Measurements from ENCODE around the gene PRDM16.

Gene PRDM16

DNA sequence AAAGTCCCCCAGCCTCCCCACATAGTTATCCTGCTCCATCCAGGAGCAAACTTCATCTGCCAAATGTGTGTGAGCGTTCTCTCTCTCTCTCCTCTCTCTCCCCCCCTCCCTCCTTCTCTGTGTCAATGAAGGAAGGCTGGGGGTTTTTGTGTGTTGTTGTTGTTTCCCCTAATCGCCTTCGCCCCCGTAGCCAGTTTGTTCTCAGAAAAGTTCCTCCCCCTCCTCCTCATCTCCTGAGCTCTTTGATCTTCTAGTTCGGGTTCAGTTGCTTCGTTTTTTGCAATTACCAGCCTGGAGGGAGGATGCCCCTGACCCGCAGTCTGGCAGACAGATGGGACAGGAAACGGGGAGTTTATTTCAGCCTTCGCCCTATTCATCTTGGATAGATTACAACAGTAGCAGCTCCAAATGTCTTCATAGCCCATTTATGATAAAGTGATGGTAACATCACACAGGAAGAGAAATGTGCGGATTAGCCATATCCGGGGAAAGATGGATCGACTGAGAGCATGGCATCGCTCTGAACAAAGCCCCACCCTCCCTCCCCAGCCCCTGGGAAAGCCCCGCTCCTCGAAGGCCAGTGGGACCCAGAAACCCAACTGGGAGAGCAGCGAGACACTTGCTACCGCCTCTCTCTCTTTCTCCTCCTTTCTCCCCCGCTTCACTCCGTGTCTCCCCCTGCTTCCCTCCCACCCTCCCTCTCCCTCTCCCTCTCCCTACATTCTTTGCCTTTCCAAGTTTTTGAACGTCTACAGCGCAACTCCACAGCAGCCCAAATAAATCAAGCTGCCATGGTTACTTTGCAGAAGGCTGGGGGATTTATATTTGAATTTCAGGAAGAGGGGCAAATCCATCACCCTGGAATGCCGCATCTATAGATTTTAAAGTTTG lies 245.7 kb downstream of the PRDM16 start:
- no peak for DNase-seq

DNA sequence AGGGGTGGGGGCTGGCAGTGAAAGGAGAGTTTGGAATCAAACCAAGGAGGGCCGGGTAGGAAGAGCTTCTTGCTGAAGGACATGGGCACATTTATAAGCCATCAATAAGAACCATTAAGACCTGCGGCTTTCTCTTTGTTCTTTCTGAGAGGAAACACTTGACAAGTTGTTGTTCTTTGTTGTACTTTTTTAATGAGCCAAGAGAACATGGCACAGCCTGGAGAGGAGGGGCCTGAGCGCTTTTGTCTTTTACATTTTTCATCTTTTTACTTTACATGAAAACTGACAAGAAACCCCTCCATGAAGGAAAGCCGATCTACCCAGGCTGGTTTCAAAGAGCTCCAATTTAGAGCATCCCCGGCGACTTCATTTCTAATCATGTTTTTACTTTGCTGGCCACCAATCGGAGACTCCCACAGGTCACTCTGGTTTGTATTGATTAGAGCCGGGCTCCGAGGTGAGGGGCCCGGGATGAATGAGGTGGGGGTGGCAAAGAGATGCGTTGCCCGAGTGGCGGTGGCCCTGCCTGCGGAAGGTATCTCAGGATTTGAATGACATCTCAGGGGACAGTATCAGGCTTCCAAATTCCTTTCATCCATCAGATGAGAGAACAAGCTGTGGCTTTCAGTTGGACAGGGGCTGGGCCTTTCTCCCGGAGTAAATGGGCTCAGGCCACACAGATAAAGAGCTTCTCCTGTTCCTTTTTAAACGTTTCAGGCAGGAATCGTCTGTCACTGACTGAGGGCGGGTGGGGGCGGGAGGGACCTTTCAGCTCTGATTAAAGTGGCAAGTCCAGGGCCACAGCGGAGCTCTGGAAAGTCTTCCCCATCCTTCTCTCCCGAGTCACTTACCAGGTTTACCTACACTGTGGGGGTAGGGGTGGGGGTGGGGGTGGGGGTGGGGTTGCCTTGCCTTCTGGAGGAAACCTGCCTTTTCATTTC lies 246.7 kb downstream of the PRDM16 start:
- no peak for DNase-seq

DNA sequence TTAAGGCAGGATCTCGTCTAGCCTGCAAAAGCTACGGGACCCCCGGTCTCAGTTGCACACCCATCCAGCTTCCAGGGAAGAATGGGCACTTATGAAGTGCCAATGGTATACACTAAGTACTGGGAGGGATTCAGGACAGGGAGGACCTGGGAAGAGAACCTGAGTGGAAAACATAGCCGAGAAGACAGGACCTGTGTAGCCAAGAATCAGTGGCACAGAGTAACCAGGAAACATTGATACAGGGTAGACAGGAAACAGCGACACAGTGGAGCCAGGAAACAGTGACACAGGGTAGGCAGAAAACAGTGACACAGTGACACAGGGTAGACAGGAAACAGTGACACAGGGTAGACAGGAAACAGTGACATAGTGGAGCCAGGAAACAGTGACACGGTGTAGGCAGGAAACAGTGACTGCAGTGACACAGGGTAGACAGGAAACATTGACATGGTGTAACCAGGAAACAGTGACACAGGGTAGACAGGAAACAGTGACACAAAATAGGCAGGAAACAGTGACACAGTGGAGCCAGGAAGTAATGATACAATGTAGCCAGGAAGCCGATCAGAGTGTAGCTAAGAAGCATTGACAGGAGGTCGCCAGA lies 247.4 kb downstream of the PRDM16 start:
- no peak for DNase-seq

DNA sequence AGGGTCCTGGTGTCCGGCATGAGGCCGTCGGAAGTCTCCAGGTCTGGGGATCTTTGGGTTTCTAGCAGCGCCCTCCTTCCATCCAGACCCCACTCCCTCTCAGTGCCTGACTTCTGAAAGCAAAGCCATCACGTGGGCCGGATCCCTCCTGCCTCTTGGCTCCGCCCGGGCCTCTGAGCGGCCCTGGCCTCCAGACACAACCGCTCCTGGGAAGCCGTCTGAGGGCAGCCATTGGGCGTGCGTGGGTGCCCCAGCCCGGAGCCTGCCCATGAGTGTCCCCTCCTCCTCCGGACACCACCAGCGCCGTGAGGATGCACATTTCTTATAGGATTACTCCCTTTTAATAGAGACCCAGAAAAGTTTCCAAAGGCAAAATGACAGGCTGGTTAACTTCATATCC lies 248.5 kb downstream of the PRDM16 start:
- DNase-seq: no peak

GRCh38 chr1:3318329-3318728 lies 249.3 kb downstream of the PRDM16 start:
- no peak for DNase-seq

DNA sequence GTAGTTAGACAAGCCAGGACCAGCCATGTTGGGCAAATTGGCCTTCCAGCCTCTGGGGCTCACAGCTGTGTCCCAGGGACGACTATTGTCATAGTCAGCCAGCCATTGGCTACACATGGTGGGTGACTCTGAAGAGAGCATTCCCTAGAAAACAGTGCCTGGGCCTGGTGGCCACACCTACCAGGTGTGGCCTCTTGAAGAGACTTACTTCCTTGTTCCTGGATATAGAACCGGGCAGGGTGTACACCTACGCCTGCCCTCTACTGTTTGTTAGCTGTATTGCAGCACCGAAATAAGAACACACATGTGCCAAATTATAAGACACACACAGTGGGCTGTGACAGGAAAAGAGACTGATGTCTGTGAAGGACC lies 250.9 kb downstream of the PRDM16 start:
- DNase-seq: no peak

DNA sequence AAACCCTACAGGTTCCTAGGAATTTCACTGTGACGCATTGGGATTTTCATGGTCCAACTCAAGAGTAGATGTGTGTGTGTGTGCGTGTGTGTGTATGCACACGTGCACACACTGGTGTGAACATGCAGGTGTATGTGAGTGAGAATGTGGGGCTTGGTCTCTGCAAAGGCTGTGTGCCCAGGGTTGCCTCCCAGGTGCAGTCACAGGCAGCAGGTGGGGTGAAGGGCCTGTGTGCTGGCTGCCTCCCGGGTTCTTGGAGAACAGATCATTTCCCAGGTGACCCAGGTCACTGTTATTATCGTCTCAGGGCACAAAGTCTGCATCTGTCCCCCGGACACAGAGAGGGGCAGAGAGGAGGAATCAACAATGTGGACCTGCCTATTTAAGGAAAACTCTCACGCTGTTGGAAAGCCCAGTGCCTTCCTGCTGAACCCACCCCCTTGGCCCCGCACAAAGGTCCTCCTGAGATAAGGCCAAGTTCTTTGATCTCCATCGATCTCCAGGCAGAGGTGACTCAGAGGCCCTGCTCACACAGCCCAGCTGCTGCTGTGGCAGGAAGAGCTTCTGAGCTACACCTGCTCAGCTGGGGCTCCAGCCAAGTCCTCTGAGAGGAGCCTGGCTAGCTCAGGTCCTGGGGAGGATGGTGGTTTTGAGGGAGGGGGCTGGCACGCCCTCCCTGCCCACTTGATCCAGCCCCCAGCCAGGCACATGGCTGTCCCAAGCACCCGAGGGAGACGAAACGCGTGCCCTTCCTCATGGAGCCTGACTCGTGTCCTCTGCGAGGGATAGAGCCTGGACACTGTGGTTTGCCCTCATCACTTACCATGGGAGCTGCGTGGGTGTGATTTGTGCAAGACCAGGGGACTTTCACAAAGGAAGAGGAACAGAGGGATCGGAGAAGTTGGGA lies 251.5 kb downstream of the PRDM16 start:
- DNase-seq: no peak

DNA sequence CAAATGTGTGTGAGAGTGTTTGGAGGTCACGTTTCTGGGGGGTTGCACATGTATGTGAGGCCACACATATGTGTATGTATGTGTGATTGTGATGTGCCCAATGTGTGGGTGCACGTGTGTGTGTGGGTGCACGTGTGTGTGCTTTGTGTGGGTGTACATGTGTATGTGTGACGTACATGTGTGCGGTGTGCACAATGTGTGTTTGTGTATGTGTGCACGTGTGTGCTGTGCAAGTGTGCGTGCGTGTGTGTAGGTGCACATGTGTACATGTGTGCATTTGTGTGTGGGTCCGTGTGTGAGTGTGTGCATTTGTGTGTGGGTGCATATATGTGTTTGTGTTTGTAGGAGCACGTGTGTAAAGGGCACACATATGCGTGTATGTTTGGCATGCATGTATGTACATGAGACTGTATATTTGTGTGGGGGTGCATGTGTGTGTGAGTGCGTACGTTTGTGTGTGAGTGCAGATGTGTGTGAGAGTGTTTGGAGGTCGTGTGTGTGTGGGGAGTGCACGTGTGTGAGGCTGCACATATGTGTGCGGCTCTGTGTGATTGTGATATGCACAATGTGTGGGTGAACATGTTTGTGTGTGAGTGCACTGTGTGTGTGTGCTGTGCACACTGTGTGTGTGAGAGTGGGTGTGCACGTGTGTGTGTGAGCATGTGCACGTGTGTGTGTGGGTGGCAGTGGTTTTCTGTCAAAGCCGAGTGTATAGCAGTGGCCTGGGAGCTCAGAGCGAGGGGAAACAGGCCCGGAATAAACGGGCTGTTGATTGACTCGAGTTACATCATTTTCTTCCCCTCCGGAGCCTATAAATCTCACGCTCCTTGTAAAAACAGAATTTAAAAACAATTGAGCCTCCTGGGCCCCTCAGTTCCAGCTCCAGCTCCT lies 252.8 kb downstream of the PRDM16 start:
- DNase-seq: no peak

- DNase-seq: no peak
These were observed 253.5 kb downstream of the PRDM16 start for GRCh38 chr1:3322450-3323020.

DNA sequence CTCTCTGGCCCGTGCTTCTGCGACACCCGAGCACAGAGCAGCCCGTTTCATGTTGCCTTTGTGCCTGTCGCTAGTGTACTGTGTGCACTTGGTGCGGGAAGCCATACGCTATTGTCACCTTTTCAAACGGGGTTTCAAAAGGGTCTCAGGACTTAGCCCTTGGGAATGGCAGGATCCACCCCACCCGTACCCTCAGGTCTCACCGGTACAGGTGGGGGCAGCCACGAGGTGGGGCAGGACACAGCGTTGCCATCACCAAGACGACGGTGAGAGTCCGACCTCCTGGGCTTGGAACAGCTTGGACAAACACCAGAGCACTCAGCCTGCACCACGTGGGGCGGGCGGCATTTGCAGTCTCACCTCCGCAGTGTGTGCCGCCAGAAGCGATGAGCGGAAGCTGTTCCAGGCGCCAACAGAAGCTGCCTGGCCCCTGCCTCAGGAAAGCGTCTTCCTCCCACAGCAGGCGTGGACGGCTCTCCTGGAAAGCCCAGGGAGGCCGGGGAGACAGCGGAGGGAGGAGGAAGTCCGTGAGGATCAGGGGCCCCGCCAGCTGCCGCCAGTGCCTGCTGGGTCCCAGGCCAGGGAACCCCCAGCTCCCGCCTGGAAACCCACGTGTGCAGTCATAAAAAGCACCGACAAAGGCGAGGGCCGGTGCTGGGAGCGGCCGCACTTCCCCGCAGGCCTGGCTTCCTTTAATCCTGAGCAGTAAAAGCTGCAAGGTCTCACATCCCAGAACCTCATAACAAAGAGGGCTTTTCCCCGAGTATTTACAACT lies 254.2 kb downstream of the PRDM16 start:
- no peak for DNase-seq

- DNase-seq: no peak
These were observed 255.0 kb downstream of the PRDM16 start for GRCh38 chr1:3323796-3324703.

- no peak for DNase-seq
These were observed 255.9 kb downstream of the PRDM16 start for GRCh38 chr1:3324704-3325535.

DNA sequence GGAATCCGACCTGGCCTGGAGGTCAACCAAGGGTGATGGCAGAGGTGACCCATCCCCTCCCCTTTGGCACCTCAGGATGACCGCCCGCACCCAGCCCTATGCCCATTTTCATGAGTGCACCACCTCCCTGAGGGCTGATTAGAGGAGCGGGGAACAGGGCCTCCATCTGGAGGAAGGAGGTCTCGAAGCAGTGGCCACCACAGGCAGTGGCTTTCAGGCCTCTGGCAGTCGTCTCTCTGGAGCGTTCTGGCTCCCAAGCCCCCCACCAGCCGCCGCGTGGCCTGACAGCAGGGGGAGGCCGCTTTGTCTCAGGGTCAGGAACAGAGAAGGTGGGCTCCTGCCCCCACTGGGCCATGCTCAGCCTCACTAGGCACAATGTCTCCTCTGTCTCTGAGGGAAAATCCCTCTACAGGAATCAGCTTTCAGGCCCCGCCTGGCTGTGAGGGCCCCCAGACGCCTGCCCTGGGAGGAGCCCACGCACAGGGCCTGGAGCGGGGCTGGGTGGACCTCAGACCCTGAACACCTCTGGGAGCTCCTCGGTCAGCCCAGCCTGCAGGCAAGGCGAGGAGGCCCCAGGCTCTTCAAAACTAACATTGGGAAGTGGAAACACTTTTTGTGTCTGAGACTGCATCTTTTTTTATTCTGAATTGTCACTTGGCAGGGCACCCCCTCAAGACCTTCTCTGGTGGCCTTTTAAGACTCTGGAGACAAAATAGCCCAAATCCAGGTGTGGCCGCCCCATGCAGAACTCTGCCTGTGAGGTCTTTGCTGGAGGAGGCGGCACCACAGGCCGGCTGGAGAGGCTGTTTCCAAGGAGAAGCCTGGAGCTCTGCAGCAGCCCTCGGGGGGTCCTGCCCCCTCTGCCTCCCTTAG lies 257.7 kb downstream of the PRDM16 start:
- DNase-seq: no peak

- no peak for DNase-seq
These were observed 258.3 kb downstream of the PRDM16 start for GRCh38 chr1:3327389-3327702.

DNA sequence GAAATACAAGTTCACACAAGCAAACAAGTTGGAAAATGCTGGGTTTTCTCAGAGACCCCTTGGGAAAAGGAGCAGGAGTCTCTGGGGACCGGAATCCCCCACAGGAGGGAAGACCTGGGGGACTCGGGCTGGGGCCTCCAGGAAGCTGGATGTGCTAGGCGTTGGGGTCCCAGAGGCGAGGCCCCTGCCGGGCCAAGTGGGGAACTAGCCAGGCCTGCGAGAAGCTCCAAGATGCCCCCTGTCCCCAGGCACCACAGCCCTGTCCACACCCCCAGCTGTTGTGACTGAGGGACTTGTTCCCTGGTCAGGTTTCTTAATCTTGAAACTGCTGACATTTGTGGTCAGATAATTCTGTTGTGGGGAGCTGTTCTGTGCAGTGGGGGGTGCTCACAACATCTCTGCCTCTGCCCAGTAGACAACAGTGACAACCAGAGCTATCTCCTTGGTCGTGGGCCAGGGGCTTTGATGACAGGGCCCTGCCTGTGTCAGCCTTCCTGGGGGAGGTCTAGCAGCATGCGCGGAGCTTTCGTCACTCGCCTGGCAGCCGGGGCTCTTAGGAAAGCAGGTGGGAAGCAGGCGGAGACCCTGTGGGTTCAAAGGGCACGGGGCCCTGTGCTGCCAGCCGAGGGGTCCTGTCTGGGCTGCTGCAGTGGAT lies 259.1 kb downstream of the PRDM16 start:
- DNase-seq: no peak

- no peak for DNase-seq
These were observed 260.8 kb downstream of the PRDM16 start for GRCh38 chr1:3329640-3330281.
